DMS 273 (cell line): Measurements from ENCODE around the gene ADGRG6.

ENCODE experiments used
- DNase-seq: peaks from one replicate; lab custom pipeline; 2025; ENCODE audit not compliant: unreplicated experiment; lab: John Stamatoyannopoulos, UW

Gene ADGRG6

GRCh38 chr6:142320366-142320765 lies 18.6 kb downstream of the ADGRG6 start:
- DNase-seq = no peak

GRCh38 chr6:142321451-142321850 lies 19.6 kb downstream of the ADGRG6 start:
- no peak for DNase-seq

- DNase-seq = no peak
These were observed 20.3 kb downstream of the ADGRG6 start for GRCh38 chr6:142322066-142322465.

GRCh38 chr6:142322504-142323198 lies 20.8 kb downstream of the ADGRG6 start:
- DNase-seq = no peak

- no peak for DNase-seq
These were observed 21.6 kb downstream of the ADGRG6 start for GRCh38 chr6:142323377-142323776.

GRCh38 chr6:142324111-142324510 lies 22.3 kb downstream of the ADGRG6 start:
- DNase-seq = no peak

- no peak for DNase-seq
These were observed 23.3 kb downstream of the ADGRG6 start for GRCh38 chr6:142325111-142325510.

- DNase-seq = no peak
These were observed 24.7 kb downstream of the ADGRG6 start for GRCh38 chr6:142326540-142326939.

- DNase-seq = no peak
These were observed 26.3 kb downstream of the ADGRG6 start for GRCh38 chr6:142328070-142328469.

GRCh38 chr6:142329486-142330113 lies 27.8 kb downstream of the ADGRG6 start:
- DNase-seq = no peak

GRCh38 chr6:142331075-142331551 lies 29.3 kb downstream of the ADGRG6 start:
- no peak for DNase-seq

- DNase-seq = no peak
These were observed 29.8 kb downstream of the ADGRG6 start for GRCh38 chr6:142331601-142332000.

- no peak for DNase-seq
These were observed 30.7 kb downstream of the ADGRG6 start for GRCh38 chr6:142332393-142333098.

- no peak for DNase-seq
These were observed 31.6 kb downstream of the ADGRG6 start for GRCh38 chr6:142333431-142333830.

GRCh38 chr6:142334294-142334693 lies 32.5 kb downstream of the ADGRG6 start:
- DNase-seq = no peak

- no peak for DNase-seq
These were observed 33.6 kb downstream of the ADGRG6 start for GRCh38 chr6:142335415-142335814.

GRCh38 chr6:142336183-142336582 lies 34.4 kb downstream of the ADGRG6 start:
- no peak for DNase-seq

- DNase-seq = no peak
These were observed 35.0 kb downstream of the ADGRG6 start for GRCh38 chr6:142336787-142337186.

GRCh38 chr6:142339113-142339512 lies 37.3 kb downstream of the ADGRG6 start:
- no peak for DNase-seq

GRCh38 chr6:142339968-142340658 lies 38.3 kb downstream of the ADGRG6 start:
- no peak for DNase-seq

- no peak for DNase-seq
These were observed 40.1 kb downstream of the ADGRG6 start for GRCh38 chr6:142341855-142342330.
